ENCODE data around the gene VWA5B2.

VWA5B2 gene

GRCh38 chr3:184185461-184186183 is 43.8 kb upstream of the VWA5B2 start:
- no peak for TF ChIP-seq CTCF (IDR thresholded peaks at IDR 0.05; ENCODE audit: insufficient read depth, low read length, missing control alignments)
- DNase-seq (ENCODE audit: low read depth, low spot score) = peak; percentile 88
- CTCF ChIA-PET = interaction anchor here (0.7 to 1.4 kb wide), 3 partner anchors 41 to 290 kb away, joined by 3 to 7 read pairs (median 4); partner anchors contain the start of gene EEF1AKMT4

DNA sequence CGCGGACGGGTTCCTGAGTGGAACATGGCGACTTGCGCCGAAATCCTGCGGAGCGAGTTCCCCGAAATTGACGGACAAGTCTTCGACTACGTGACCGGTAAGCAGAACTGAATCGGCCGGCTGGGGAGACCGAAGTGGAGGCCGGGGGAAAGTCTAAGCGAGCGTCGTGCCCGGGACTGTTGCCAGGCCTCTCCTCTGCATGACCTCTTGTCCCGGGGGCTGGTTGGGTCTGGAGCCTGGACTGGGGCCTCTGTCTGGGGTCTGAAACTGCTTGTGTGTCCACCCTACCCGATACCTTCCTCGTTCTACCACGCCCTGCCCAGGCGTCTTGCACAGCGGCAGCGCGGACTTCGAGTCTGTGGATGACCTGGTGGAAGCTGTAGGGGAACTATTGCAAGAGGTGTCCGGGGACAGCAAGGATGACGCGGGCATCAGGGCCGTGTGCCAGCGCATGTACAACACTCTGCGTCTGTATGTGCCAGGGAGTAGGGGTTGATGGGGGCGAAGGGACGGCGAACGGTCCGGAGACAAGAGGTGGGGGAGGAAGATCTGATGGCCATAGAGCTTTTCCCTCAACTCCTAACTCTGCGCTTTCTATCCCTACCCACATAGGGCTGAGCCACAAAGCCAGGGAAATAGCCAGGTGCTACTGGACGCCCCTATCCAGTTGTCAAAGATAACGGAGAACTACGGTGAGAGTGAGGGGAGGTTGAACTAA is 43.0 kb upstream of the VWA5B2 start, which contains the start of gene ABCF3:
TSS of gene ABCF3 (plus strand) at position 16 of the 718 bp plus-strand sequence. CDS start at position 25, 9 bp downstream.
- no peak for DNase-seq (ENCODE audit: low read depth, low spot score)
- no peak for TF ChIP-seq CTCF (IDR thresholded peaks at IDR 0.05; ENCODE audit: insufficient read depth, low read length, missing control alignments)
- H3K4me3 ChIP-seq (ENCODE audit: low read depth, low read length) = peak within 1 kb of the TSS; percentile 99
- ChIA-PET POLR2A (interaction anchor here (0.9 to 3.2 kb wide), 11 partner anchors 9 to 74 kb away, joined by 3 to 43 read pairs (median 5); partner anchors contain the start of genes DVL3 and EIF2B5), CTCF (interaction anchor here (0.7 to 1.4 kb wide), 3 partner anchors 42 to 291 kb away, joined by 3 to 7 read pairs (median 4); partner anchors contain the start of gene EEF1AKMT4)

More at GRCh38 chr3:184185461-184186183, 43.8 kb upstream of the VWA5B2 start:
- POLR2A ChIA-PET = interaction anchor here (0.6 to 3.2 kb wide), 10 partner anchors 9 to 74 kb away, joined by 3 to 43 read pairs (median 4); partner anchors contain the start of genes DVL3 and EIF2B5
- peak overlapping the region; percentile 99 for H3K4me3 ChIP-seq (ENCODE audit: low read depth, low read length)

DNA sequence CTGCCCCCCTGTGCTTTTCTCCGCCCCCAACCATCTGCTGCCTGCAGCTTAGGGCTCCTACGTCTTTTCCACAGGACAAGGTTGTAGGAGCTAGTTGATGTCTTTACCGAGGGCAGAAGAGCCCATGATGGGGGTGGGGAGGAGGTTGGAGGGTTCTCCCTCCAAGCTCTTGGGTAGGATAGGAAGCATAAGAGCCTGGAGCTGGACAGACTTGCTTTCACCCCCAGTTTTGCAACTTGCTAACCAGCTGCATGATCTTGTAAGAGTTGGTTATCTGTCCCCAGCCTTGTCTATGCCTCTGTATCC is 42.5 kb upstream of the VWA5B2 start:
- peak overlapping the region; percentile 99 for H3K4me3 ChIP-seq (ENCODE audit: low read depth, low read length)
- DNase-seq (ENCODE audit: low read depth, low spot score) = no peak
- CTCF ChIA-PET = interaction anchor here (1.4 kb wide), 2 partner anchors 42 to 291 kb away, joined by 4 to 7 read pairs; no protein-coding TSS in a partner anchor
- TF ChIP-seq CTCF (IDR thresholded peaks at IDR 0.05; ENCODE audit: insufficient read depth, low read length, missing control alignments) = no peak
- POLR2A ChIA-PET = interaction anchor here (0.9 to 3.2 kb wide), 4 partner anchors 9 to 27 kb away, joined by 4 to 43 read pairs (median 10); no protein-coding TSS in a partner anchor

DNA sequence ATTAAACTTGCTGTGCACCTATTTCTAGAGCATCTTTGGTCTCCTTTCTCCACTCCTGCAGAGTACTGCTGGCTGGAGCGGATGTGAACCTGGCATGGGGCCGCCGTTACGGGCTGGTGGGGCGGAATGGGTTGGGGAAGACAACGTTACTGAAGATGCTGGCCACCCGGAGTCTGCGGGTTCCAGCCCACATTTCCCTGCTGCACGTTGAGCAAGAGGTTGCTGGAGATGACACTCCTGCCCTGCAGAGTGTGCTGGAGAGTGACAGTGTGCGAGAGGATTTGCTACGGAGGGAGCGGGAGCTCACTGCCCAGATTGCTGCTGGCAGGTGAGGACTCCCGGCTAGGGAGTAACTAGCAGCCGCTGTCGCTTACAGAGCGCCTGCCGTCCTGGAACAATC is 41.3 kb upstream of the VWA5B2 start:
- POLR2A ChIA-PET = no interaction called here
- DNase-seq (ENCODE audit: low read depth, low spot score) = no peak
- CTCF ChIA-PET = interaction anchor here (1.3 kb wide), 1 partner anchor 11 kb away, joined by 4 read pairs; no protein-coding TSS in a partner anchor
- no peak for TF ChIP-seq CTCF (IDR thresholded peaks at IDR 0.05; ENCODE audit: insufficient read depth, low read length, missing control alignments)
- no peak overlapping the region for H3K4me3 ChIP-seq (ENCODE audit: low read depth, low read length)

GRCh38 chr3:184189421-184189820 is 40.0 kb upstream of the VWA5B2 start:
- TF ChIP-seq CTCF (IDR thresholded peaks at IDR 0.05; ENCODE audit: insufficient read depth, low read length, missing control alignments) = no peak
- no peak overlapping the region for H3K4me3 ChIP-seq (ENCODE audit: low read depth, low read length)
- ChIA-PET POLR2A (no interaction called here), CTCF (interaction anchor here (1.2 kb wide), 1 partner anchor 37 kb away, joined by 4 read pairs; no protein-coding TSS in a partner anchor)
- no peak for DNase-seq (ENCODE audit: low read depth, low spot score)
